AG10803 (cell line): ENCODE measurements around the gene PACS2.

Experiments used
- DNase-seq: peaks from one replicate; pipeline ENCODE4 v3.0.0; 2010; ENCODE audit warnings: low read depth
- H3K4me3 ChIP-seq: 2 replicates; pipeline ENCODE4 v1.5.1; 2011; ENCODE audit warnings: mild to moderate bottlenecking, low read length, control low read depth
- CTCF ChIP-seq: conservative IDR thresholded peaks from 2 replicates; pipeline ENCODE4 v1.5.1; 2011; ENCODE audit warnings: mild to moderate bottlenecking, low read length, control low read depth, inconsistent platforms

PACS2 gene

GRCh38 chr14:105314287-105315200 lies at the start of gene PACS2:
PACS2 (plus strand) TSS chr14:105314748; CDS start chr14:105314919, 171 bp downstream.
- peak; percentile 82 for DNase-seq
- TF ChIP-seq CTCF: no peak

GRCh38 chr14:105267820-105268548 lies 46.6 kb upstream of the PACS2 start:
- no peak for TF ChIP-seq CTCF
- no peak overlapping the region for H3K4me3 ChIP-seq
- DNase-seq: no peak

More at GRCh38 chr14:105314287-105315200, at the start of gene PACS2:
- peak within 1 kb of the TSS; percentile 73 for H3K4me3 ChIP-seq

GRCh38 chr14:105268736-105269354 lies 45.7 kb upstream of the PACS2 start:
- TF ChIP-seq CTCF: no peak
- H3K4me3 ChIP-seq: no peak overlapping the region
- no peak for DNase-seq

- no peak for TF ChIP-seq CTCF
- no peak overlapping the region for H3K4me3 ChIP-seq
- DNase-seq: no peak
Measured at GRCh38 chr14:105269405-105269804, 45.1 kb upstream of the PACS2 start.

- H3K4me3 ChIP-seq: no peak overlapping the region
- no peak for TF ChIP-seq CTCF
- no peak for DNase-seq
Measured at GRCh38 chr14:105271224-105271890, 43.2 kb upstream of the PACS2 start.

- no peak for TF ChIP-seq CTCF
- H3K4me3 ChIP-seq: no peak overlapping the region
- no peak for DNase-seq
Measured at GRCh38 chr14:105272623-105273022, 41.9 kb upstream of the PACS2 start.
